ENCODE data around the gene MMP24OS. TPM values are rescaled to one million over a fixed set of nuclear protein-coding genes. Genes with fewer than 3 reads are reported as not detected.
"Not testable (repeated sequence)": the region's sequence is repeated elsewhere in the genome, so short reads cannot be mapped to it uniquely, and the experiment has no call there.

MMP24OS gene
- total and polyA plus RNA-seq, 10 of the 15 experiments (the other 5 are each of a cell fraction or from before 2014, with no cell fraction given), result 2.0 to 30.9 (median 10.9) TPM

GRCh38 chr20:35317416-35318210 lies 39.7 kb upstream of the MMP24OS start:
- Histone ChIP-seq H2AFZ (ENCODE audit: control insufficient read depth, low read depth, low read length) (no peak overlapping the region), H4K20me1 (ENCODE audit: control insufficient read depth, insufficient read depth) (no peaks in the 10 kb centered on the region), H3K4me2 (ENCODE audit: control insufficient read depth, insufficient read depth) (no peak overlapping the region), H3K27me3 (replicated peaks in 1 of 2; ENCODE audit: control insufficient read depth in 2 of 2, insufficient read depth in 2 of 2, low read length in 1 of 2) (no peaks in the 10 kb centered on the region), H3K9ac (ENCODE audit: control insufficient read depth, insufficient read depth, low read length) (no peak overlapping the region), H3K79me2 (ENCODE audit: control insufficient read depth, insufficient read depth, low read length) (no peaks in the 10 kb centered on the region), H3K4me1 (ENCODE audit: control insufficient read depth, insufficient read depth, low read length) (no peaks in the 10 kb centered on the region), H3K4me3 (no peak overlapping the region), H3K27ac (ENCODE audit: control insufficient read depth, insufficient read depth) (no peak overlapping the region), H3K9me3 (replicated peaks; ENCODE audit: control insufficient read depth, insufficient read depth, low read length) (no peaks in the 10 kb centered on the region), H3K36me3 (ENCODE audit: control insufficient read depth in 2 of 2, insufficient read depth in 2 of 2, low read length in 1 of 2) (peaks cover 0 to 2% of the 10 kb centered on the region in 2 experiments; a peak in 1 of 4 replicates)
- no peak for ATAC-seq
- DNase-seq (ENCODE audit: low read depth, low spot score), result no peak
- ChIA-PET POLR2A (no interaction called here), CTCF (interaction anchor here (1.1 to 2.6 kb wide), 3 partner anchors 10 to 129 kb away, joined by 5 to 13 read pairs (median 6); no protein-coding TSS in a partner anchor), RAD21 (ENCODE audit: unreplicated experiment) (no interaction called here), SMC1A (ENCODE audit: uncharacterized antibody, unreplicated experiment) (no interaction called here)
- in situ Hi-C loops (cut with MboI), result no loop called here
- intact Hi-C loops (cut with micrococcal nuclease; ENCODE audit: unreplicated experiment), result no loop called here
- FAIRE-seq, result no peak
- 74% methylated on average over 5 of the region's 5 CpGs for WGBS (ENCODE audit: insufficient coverage, insufficient replicate concordance, low lambda C conversion rate, missing lambda C conversion rate)
- no peak for TF ChIP-seq BACH1 (IDR thresholded peaks at IDR 0.05; ENCODE audit: borderline replicate concordance)
- TF ChIP-seq ETV6 (conservative IDR thresholded peaks at IDR 0.05 in 1 of 2, IDR thresholded peaks at IDR 0.05 in 1 of 2; ENCODE audit: borderline replicate concordance in 1 of 2, low read depth in 1 of 2), result no peak
- BruUV-seq (replicated peaks), result no TSS peak

- 93% methylated on average over 2 of the region's 2 CpGs for WGBS (ENCODE audit: insufficient coverage, insufficient replicate concordance, low lambda C conversion rate, missing lambda C conversion rate)
- in situ Hi-C loops (cut with MboI), result no loop called here
- BruUV-seq (replicated peaks), result no TSS peak
These were observed 38.2 kb upstream of the MMP24OS start for GRCh38 chr20:35316086-35316485.

GRCh38 chr20:35315632-35316020 lies 37.7 kb upstream of the MMP24OS start:
- POLR2A ChIA-PET; H3K4me2 ChIP-seq (ENCODE audit: control insufficient read depth, insufficient read depth); FAIRE-seq; H3K27me3 ChIP-seq (replicated peaks in 1 of 2; ENCODE audit: control insufficient read depth in 2 of 2, insufficient read depth in 2 of 2, low read length in 1 of 2); H3K9ac ChIP-seq (ENCODE audit: control insufficient read depth, insufficient read depth, low read length); H3K9me3 ChIP-seq (replicated peaks; ENCODE audit: control insufficient read depth, insufficient read depth, low read length); H3K4me3 ChIP-seq; H4K20me1 ChIP-seq (ENCODE audit: control insufficient read depth, insufficient read depth); H3K27ac ChIP-seq (ENCODE audit: control insufficient read depth, insufficient read depth); SMC1A ChIA-PET (ENCODE audit: uncharacterized antibody, unreplicated experiment); H3K36me3 ChIP-seq (ENCODE audit: control insufficient read depth in 2 of 2, insufficient read depth in 2 of 2, low read length in 1 of 2); H3K4me1 ChIP-seq (ENCODE audit: control insufficient read depth, insufficient read depth, low read length); BruUV-seq (replicated peaks); H2AFZ ChIP-seq (ENCODE audit: control insufficient read depth, low read depth, low read length); H3K79me2 ChIP-seq (ENCODE audit: control insufficient read depth, insufficient read depth, low read length); RAD21 ChIA-PET (ENCODE audit: unreplicated experiment); ATAC-seq; in situ Hi-C loops (cut with MboI); intact Hi-C loops (cut with micrococcal nuclease; ENCODE audit: unreplicated experiment); DNase-seq (ENCODE audit: low read depth, low spot score): not testable (repeated sequence)
- 93% methylated on average over 7 of the region's 7 CpGs for WGBS (ENCODE audit: insufficient coverage, insufficient replicate concordance, low lambda C conversion rate, missing lambda C conversion rate)
- CTCF ChIA-PET, result interaction anchor here (1.5 to 2.2 kb wide), 2 partner anchors 12 to 14 kb away, joined by 4 to 18 read pairs; no protein-coding TSS in a partner anchor

More at GRCh38 chr20:35316086-35316485, 38.2 kb upstream of the MMP24OS start:
- peaks cover 0 to 2% of the 10 kb centered on the region in 2 experiments; a peak in 1 of 4 replicates for H3K36me3 ChIP-seq (ENCODE audit: control insufficient read depth in 2 of 2, insufficient read depth in 2 of 2, low read length in 1 of 2)
- no peak overlapping the region for H3K27ac ChIP-seq (ENCODE audit: control insufficient read depth, insufficient read depth)
- H3K9me3 ChIP-seq (replicated peaks; ENCODE audit: control insufficient read depth, insufficient read depth, low read length), result no peaks in the 10 kb centered on the region
- FAIRE-seq (no peak), ATAC-seq (no peak), DNase-seq (ENCODE audit: low read depth, low spot score) (no peak)
- intact Hi-C loops (cut with micrococcal nuclease; ENCODE audit: unreplicated experiment), result no loop called here
- no peaks in the 10 kb centered on the region for H3K79me2 ChIP-seq (ENCODE audit: control insufficient read depth, insufficient read depth, low read length)
- H3K9ac ChIP-seq (ENCODE audit: control insufficient read depth, insufficient read depth, low read length), result no peak overlapping the region
- H4K20me1 ChIP-seq (ENCODE audit: control insufficient read depth, insufficient read depth), result no peaks in the 10 kb centered on the region
- ChIA-PET RAD21 (ENCODE audit: unreplicated experiment) (no interaction called here), POLR2A (no interaction called here), SMC1A (ENCODE audit: uncharacterized antibody, unreplicated experiment) (no interaction called here), CTCF (no interaction called here)
- no peak overlapping the region for H2AFZ ChIP-seq (ENCODE audit: control insufficient read depth, low read depth, low read length)
- H3K4me2 ChIP-seq (ENCODE audit: control insufficient read depth, insufficient read depth), result no peak overlapping the region
- H3K4me3 ChIP-seq, result no peak overlapping the region
- H3K4me1 ChIP-seq (ENCODE audit: control insufficient read depth, insufficient read depth, low read length), result no peaks in the 10 kb centered on the region
- H3K27me3 ChIP-seq (replicated peaks in 1 of 2; ENCODE audit: control insufficient read depth in 2 of 2, insufficient read depth in 2 of 2, low read length in 1 of 2), result no peaks in the 10 kb centered on the region
- TF ChIP-seq EED (IDR thresholded peaks at IDR 0.05; ENCODE audit: low read depth) (no peak), JUNB (IDR thresholded peaks at IDR 0.05) (no peak)
